ENCODE measurements around the gene CEP43. TPM values are rescaled to one million over a fixed set of nuclear protein-coding genes. Genes with fewer than 3 reads are reported as not detected.

CEP43 gene
- total RNA-seq, 4 donors from 2014 or later, result 2.8 to 13.0 (median 6.4) TPM

GRCh38 chr6:167027772-167028171 lies 28.6 kb downstream of the CEP43 start:
- no peak for DNase-seq (ENCODE audit: low spot score in 2 of 2)
- H3K4me3 ChIP-seq (ENCODE audit: low read depth, poor library complexity, severe bottlenecking), result no peak overlapping the region
- 93 to 98% methylated on average over 6 of the region's 6 CpGs for WGBS, 2 donors
- TF ChIP-seq CTCF (IDR thresholded peaks at IDR 0.05), result no peak
- no peak for TF ChIP-seq POLR2A (IDR thresholded peaks at IDR 0.05)
- intact Hi-C loops (cut with DNase I; ENCODE audit: low total_unique reads), result no loop called here

GRCh38 chr6:167030222-167031072 lies 31.2 kb downstream of the CEP43 start:
- DNase-seq (ENCODE audit: low spot score in 2 of 2), result no peak
- intact Hi-C loops (cut with DNase I; ENCODE audit: low total_unique reads), result no loop called here
- TF ChIP-seq POLR2A (IDR thresholded peaks at IDR 0.05), result no peak
- no peak overlapping the region for H3K4me3 ChIP-seq (ENCODE audit: low read depth, poor library complexity, severe bottlenecking)
- WGBS, 2 donors, result 76 to 84% methylated on average over 11 of the region's 11 CpGs

GRCh38 chr6:167031082-167031709 lies 32.0 kb downstream of the CEP43 start:
- WGBS, 2 donors, result 91 to 95% methylated on average over 6 of the region's 6 CpGs
- no peak for DNase-seq (ENCODE audit: low spot score in 2 of 2)
- H3K4me3 ChIP-seq (ENCODE audit: low read depth, poor library complexity, severe bottlenecking), result no peak overlapping the region
- TF ChIP-seq POLR2A (IDR thresholded peaks at IDR 0.05), result no peak
- no peak for TF ChIP-seq CTCF (IDR thresholded peaks at IDR 0.05)
- intact Hi-C loops (cut with DNase I; ENCODE audit: low total_unique reads), result no loop called here

GRCh38 chr6:167034056-167034455 lies 34.9 kb downstream of the CEP43 start:
- intact Hi-C loops (cut with DNase I; ENCODE audit: low total_unique reads), result no loop called here

GRCh38 chr6:167037762-167038161 lies 38.6 kb downstream of the CEP43 start:
- intact Hi-C loops (cut with DNase I; ENCODE audit: low total_unique reads), result no loop called here
- WGBS, 2 donors, result 84 to 90% methylated on average over 3 of the region's 3 CpGs
- no peak for TF ChIP-seq CTCF (IDR thresholded peaks at IDR 0.05)
- TF ChIP-seq POLR2A (IDR thresholded peaks at IDR 0.05), result no peak

More at GRCh38 chr6:167034056-167034455, 34.9 kb downstream of the CEP43 start:
- no peak for TF ChIP-seq POLR2A (IDR thresholded peaks at IDR 0.05)
- no peak for TF ChIP-seq CTCF (IDR thresholded peaks at IDR 0.05)
- no peak for DNase-seq (ENCODE audit: low spot score in 2 of 2)
- 87 to 97% methylated on average over 3 of the region's 3 CpGs for WGBS, 2 donors
- H3K4me3 ChIP-seq (ENCODE audit: low read depth, poor library complexity, severe bottlenecking), result no peak overlapping the region

GRCh38 chr6:167044696-167045095 lies 45.5 kb downstream of the CEP43 start:
- H3K4me3 ChIP-seq (ENCODE audit: low read depth, poor library complexity, severe bottlenecking), result no peak overlapping the region
- WGBS, 2 donors, result 80 to 88% methylated on average over 10 of the region's 10 CpGs
- intact Hi-C loops (cut with DNase I; ENCODE audit: low total_unique reads), result no loop called here
- TF ChIP-seq CTCF (IDR thresholded peaks at IDR 0.05) (no peak), POLR2A (IDR thresholded peaks at IDR 0.05) (no peak)
- DNase-seq (ENCODE audit: low spot score in 2 of 2), result no peak

More at GRCh38 chr6:167037762-167038161, 38.6 kb downstream of the CEP43 start:
- H3K4me3 ChIP-seq (ENCODE audit: low read depth, poor library complexity, severe bottlenecking), result no peak overlapping the region
- no peak for DNase-seq (ENCODE audit: low spot score in 2 of 2)
